HG02763 (cell line): ENCODE measurements around the gene EPSTI1.

Experiments used
- ATAC-seq: cut with Tn5 transposase; IDR thresholded peaks from one replicate; pipeline ENCODE4 v1.9.1; 2021; ENCODE audit warnings: mild to moderate bottlenecking, moderate library complexity; ENCODE audit not compliant: unreplicated experiment

Gene EPSTI1

GRCh38 chr13:43005460-43006236 is 13.6 kb upstream of the EPSTI1 start:
- no peak for ATAC-seq

DNA sequence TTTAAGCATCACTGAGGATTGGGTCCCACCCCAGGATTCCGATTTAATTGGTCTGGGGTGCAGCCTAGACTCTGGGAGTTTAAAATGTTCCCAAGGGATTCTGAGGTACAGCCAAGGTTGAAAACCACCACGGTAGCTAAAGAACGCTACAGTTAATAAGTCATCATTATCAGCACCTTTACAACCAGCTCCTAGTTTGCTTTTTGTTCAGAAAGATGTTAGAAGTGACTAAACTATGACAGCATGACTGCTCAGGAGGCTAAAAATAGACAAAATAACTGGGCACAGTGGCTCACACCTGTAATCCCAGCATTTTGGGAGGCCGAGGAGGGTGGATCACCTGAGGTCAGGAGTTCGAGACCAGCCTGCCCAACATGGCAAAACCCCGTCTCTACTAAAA is 11.7 kb upstream of the EPSTI1 start:
- ATAC-seq: no peak

DNA sequence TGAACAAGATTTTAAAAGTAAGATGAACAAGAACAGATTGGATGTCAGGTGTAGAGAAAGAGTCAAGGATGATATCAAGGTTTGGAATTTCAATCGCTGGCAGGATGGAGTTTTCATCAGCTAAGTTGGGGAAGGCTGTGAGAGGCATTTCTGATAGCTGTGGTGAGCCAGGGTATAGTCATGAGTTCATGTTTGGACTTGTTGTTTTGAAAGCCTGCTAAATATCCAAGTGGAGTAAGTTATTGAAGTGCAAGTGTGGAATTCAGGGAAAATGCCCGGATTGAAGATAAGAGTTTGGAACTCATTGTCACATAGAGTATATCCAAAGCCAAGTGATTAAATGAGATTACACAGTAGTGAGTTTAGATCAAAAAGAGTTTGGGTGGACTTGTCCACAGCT is 11.0 kb upstream of the EPSTI1 start:
- no peak for ATAC-seq

DNA sequence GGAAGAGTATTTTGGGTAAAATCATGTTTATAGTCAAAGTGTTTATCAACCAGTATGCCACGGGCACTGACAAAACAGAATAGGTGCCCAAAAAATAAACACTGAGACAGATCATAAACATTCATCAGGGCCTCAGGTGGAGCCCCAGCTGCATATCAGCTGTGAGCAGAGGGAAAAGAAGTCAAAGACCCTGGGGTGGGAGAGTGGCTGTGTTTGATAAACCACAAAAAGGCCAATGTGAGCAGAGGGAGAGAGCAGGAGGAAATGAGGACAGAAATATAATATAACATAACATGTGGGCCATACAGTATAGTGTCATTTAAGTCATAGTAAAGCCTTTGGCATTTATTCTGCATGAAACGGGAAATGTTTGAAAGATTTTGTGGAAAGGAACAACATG is 10.0 kb upstream of the EPSTI1 start:
- no peak for ATAC-seq

GRCh38 chr13:43000676-43001075 is 8.6 kb upstream of the EPSTI1 start:
- ATAC-seq: no peak

DNA sequence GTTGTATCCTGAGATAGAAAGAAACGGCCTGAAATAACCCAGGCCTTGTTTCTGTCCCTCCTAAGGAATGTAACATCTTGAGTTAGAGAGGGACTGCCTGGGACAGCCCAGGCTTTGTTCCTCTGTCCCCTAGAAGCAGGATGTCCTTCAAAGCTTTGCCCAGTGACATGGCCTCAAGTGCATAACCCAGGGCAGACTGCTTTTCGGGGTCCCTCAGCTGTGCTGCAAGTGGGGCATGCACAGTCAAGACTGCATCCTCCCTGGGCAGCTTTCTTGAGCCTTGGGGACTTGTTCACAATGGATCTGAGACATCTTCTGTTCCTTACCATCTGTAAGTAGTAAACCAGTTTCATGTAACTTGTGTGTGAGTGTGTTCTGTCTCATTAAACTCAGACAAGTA is 7.5 kb upstream of the EPSTI1 start:
- ATAC-seq: no peak

- ATAC-seq: no peak
Measured at GRCh38 chr13:42997381-42997780, 5.3 kb upstream of the EPSTI1 start.

DNA sequence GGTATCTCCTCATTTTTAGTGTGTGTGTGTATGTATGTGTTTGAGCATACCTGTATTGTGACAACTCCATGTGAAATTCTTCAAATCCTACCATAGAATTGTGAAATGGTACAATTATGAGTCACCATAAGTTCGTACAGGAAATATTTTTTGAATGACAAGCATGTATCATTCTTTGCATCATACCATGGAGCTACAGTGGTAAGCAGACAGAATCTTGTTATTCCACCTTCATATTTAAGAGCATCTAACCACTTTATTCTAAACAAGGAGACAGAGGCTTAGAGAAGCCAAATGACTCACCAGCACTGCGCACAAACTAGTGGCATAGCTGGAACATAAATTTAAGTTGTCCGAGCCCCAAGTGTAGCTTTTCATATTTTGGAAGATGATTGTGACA is 4.5 kb upstream of the EPSTI1 start:
- no peak for ATAC-seq

DNA sequence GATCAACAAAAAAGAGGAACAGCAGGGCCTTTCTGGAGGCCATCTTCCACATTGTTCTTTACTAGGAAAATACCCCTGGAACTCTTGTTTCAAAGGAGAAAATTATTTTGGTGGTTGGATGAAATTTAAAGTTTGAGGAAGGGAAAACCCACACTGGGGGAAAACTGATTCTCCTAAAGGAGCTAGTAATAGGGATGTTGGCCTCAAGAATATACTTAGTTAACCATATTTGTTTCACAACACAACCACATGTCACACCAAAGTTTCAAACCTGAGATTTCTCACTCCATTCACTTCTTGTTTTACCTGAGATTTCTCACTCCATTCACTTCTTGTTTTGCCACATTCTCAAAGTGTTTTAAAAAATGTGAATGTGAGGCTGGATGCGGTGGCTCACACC is 2.8 kb upstream of the EPSTI1 start:
- no peak for ATAC-seq

DNA sequence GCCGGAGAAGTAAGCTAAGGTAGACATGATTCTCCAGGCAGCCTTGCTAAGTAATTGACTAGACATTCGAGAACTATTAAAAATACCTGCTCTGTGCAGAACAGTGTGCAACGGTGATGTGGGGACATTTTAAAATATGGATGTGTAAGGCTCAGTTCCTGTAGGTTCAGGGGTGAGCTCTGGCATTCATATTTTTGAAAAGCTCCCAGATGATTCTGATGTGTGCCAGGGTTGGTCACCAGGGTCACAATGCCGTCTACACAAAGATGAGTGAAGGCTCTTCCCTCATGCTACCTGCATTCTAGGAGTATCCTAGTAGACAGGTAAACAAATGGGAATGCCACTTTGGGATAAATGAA is 702 bp upstream of the EPSTI1 start:
- no peak for ATAC-seq

DNA sequence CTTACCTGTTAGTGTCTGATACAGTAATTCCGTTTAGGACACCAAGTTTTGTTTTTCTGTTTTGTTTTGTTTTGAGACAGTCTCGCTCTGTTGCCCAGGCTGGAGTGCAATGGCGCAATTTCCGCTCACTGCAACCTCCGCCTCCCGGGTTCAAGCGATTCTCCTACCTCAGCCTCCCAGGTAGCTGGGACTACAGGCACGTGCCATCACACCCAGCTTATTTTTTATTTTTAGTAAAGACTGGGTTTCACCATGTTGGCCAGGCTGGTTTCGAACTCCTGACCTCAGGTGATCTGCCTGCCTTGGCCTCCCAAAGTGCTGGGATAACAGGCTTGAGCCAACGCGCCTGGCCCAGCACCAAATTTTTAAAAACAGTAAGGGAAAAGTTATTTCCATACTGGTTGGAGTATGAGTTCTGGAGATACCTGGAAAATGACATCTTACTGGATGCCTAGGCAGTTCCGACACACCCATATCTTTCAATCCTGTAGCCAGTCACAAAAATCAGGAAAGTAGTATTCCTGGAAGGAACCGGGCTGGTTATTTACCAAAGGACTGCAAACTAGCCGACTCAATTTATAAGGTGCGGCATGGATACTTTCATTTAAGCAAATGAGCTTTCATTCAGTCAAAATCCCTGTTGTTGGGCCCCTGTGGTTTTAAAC is 676 bp downstream of the EPSTI1 start:
- peak; percentile 17 for ATAC-seq

DNA sequence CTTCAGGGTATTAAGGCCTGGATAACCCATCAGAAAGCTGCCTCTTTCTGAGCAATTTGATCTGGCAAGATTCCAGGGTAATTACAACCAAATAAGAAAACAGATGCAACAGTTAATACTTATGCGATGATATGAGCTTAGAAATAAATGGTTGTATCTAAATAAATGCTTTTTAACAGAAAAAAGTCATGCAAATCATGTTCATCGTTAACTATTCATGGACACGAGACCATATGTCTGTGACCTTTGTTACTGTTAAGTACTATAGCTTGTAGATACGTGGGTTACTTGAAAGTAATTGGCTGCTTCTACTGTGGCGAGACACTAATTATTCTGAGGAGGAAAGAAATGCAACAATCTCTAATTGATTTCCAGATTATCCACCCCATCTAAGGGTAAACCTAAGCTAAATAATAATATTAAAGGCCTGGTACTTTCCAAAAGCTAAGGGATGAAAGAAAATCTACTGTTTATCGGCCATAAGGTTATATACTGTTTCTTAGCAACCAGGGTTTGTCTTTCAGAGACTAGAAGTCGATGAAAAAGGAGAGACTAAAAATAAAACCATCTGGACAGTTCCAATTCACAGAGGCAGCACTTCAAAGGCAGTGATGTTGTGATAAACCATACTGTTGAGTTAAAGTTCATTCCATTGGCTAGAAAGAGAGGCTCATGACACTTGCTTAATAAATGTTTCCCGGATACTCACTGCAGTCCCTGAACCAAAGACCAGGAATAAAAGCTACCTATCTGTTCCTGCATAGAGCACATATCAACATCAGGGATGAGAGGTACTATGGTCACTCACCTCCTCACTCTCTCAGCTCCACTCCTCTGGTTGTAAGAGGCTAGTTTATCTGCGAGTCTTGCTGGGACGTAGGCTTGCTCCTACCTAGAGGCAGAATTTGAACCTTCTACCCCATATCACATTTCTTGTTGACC is 1.5 kb downstream of the EPSTI1 start:
- no peak for ATAC-seq

- no peak for ATAC-seq
Measured at GRCh38 chr13:42986176-42986574, 5.9 kb downstream of the EPSTI1 start.

- ATAC-seq: no peak
Measured at GRCh38 chr13:42985312-42986175, 6.5 kb downstream of the EPSTI1 start.

DNA sequence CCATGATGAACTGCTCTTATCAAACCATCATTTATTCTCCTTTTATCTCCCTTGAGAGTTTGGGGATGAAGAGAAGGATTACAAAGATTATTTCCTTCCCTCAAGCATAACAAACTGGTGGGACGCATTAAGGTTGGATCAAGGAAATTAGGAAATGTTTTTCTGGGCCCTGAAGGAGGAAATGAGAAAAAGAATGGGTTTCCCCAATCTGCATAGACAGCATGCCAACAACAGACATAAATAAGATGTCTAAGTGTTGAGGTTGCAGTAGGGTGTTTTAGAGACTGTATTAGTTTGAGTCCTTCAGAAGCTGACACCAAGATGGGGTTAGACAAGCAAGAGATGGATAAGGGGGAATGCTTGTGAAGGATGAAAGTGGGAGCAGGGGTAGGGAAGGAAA is 7.3 kb downstream of the EPSTI1 start:
- no peak for ATAC-seq

- ATAC-seq: no peak
Measured at GRCh38 chr13:42984026-42984425, 8.0 kb downstream of the EPSTI1 start.

DNA sequence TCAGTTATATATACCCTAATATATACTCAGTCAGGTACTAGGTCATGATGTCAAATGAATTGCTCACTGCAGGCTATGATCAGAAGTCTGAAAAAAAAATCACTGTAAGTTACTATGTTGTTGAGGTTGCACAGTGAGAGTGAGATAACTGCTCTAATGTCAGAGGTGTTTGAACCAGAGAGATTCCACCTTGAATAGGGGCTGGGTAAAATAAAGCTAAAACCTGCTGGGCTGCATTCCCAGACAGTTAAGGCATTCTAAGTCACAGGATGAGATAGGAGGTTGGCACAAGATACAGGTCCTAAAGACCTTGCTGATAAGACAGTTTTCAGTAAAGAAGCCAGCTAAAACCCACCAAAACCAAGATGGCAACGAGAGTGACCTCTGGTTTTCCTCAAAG is 10.2 kb downstream of the EPSTI1 start:
- ATAC-seq: no peak

GRCh38 chr13:42981317-42981716 is 10.7 kb downstream of the EPSTI1 start:
- no peak for ATAC-seq

GRCh38 chr13:42977219-42977659 is 14.8 kb downstream of the EPSTI1 start:
- no peak for ATAC-seq

GRCh38 chr13:42976066-42976465 is 16.0 kb downstream of the EPSTI1 start:
- ATAC-seq: no peak

GRCh38 chr13:42973581-42973980 is 18.5 kb downstream of the EPSTI1 start:
- ATAC-seq: no peak
